Measurements from ENCODE around the gene TSPO2.

DNA sequence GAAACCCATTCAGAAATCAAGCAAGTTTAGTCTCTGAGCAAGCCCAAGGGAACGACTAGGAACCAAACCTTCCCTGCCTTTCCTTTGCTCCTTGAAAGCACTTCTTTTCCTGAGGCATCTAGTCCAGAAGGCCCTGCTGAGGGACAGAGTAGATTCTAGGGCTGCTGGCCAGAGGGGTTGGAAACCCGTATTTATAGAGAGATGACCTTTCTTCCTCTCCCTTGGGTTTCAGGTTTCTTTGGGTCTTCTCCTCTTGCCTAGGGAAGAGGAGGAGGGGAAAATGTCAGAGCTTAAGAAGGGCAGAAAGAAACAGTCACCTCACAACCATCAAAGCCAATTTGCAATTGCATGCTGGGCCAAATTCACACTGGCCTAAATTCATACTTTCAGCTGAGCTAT is 16.5 kb downstream of the TSPO2 start:
- TF ChIP-seq, protein P1, sequence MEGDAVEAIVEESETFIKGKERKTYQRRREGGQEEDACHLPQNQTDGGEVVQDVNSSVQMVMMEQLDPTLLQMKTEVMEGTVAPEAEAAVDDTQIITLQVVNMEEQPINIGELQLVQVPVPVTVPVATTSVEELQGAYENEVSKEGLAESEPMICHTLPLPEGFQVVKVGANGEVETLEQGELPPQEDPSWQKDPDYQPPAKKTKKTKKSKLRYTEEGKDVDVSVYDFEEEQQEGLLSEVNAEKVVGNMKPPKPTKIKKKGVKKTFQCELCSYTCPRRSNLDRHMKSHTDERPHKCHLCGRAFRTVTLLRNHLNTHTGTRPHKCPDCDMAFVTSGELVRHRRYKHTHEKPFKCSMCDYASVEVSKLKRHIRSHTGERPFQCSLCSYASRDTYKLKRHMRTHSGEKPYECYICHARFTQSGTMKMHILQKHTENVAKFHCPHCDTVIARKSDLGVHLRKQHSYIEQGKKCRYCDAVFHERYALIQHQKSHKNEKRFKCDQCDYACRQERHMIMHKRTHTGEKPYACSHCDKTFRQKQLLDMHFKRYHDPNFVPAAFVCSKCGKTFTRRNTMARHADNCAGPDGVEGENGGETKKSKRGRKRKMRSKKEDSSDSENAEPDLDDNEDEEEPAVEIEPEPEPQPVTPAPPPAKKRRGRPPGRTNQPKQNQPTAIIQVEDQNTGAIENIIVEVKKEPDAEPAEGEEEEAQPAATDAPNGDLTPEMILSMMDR (optimal IDR thresholded peaks at IDR 0.05 in 1 of 3, IDR thresholded peaks at IDR 0.05 in 1 of 3, conservative IDR thresholded peaks at IDR 0.05 in 1 of 3; ENCODE audit: extremely low read depth in 1 of 3, insufficient read depth in 2 of 3, low read length in 3 of 3) = no peak
- TF ChIP-seq EZH2 (IDR thresholded peaks at IDR 0.05; ENCODE audit: low read length) = no peak

Data from keratinocyte (primary cell).